OCI-LY3 (cell line): ENCODE results near the gene ZNF883.
"Not testable (repeated sequence)": the region's sequence is repeated elsewhere in the genome, so short reads cannot be mapped to it uniquely, and the experiment has no call there.

Experiments
- H2AFZ ChIP-seq: fragments of 200-600, 300-600 bp; shearing (Covaris generic); 2 replicates; pipeline ENCODE4 v1.6.0; 2014; ENCODE audit warnings: antibody characterized with exemption, low read depth, low read length
- H3K27ac ChIP-seq: fragments of 200-600, 300-600 bp; sonication (generic); 2 replicates; pipeline ENCODE4 v1.5.1; 2014; ENCODE audit warnings: mild to moderate bottlenecking, low read length, moderate library complexity, mixed read lengths
- H3K27me3 ChIP-seq: fragments of 200-600, 300-600 bp; sonication (generic); 2 replicates; pipeline ENCODE4 v1.6.1; 2014; ENCODE audit warnings: low read depth, low read length, mixed read lengths
- H3K36me3 ChIP-seq: fragments of 200-600, 300-600 bp; sonication (generic); replicated peaks from 2 replicates; pipeline ENCODE3; 2014; ENCODE audit warnings: low read depth, low read length, mixed read lengths
- H3K4me1 ChIP-seq: fragments of 300-600, 200-600 bp; sonication (generic); 2 replicates; pipeline ENCODE4 v1.6.1; 2014; ENCODE audit warnings: low read length, mixed read lengths
- H3K4me2 ChIP-seq: fragments of 200-600, 300-600 bp; sonication (generic); 2 replicates; pipeline ENCODE4 v1.6.1; 2014; ENCODE audit warnings: low read length, mixed read lengths
- H3K4me3 ChIP-seq: fragments of 300-600, 200-600 bp; sonication (generic); 2 replicates; pipeline ENCODE4 v1.5.1; 2014; ENCODE audit warnings: antibody characterized with exemption, mild to moderate bottlenecking, low read length, moderate library complexity
- H3K79me2 ChIP-seq: fragments of 300-600, 200-600 bp; shearing (Covaris generic); 2 replicates; pipeline ENCODE4 v1.6.1; 2014; ENCODE audit warnings: mild to moderate bottlenecking, low read length, mixed read lengths
- H3K9ac ChIP-seq: fragments of 300-600, 200-600 bp; shearing (Covaris generic); 2 replicates; pipeline ENCODE4 v1.6.0; 2014; ENCODE audit warnings: mild to moderate bottlenecking, low read length, moderate library complexity
- H3K9me3 ChIP-seq: fragments of 200-600, 300-600 bp; shearing (Covaris generic); 2 replicates; pipeline ENCODE4 v1.6.1; 2014; ENCODE audit warnings: low read length, mixed read lengths; ENCODE audit not compliant: insufficient read depth
- H4K20me1 ChIP-seq: fragments of 200-600, 300-600 bp; sonication (generic); 2 replicates; pipeline ENCODE4 v1.6.1; 2016; ENCODE audit warnings: low read length, mixed read lengths; ENCODE audit not compliant: insufficient read depth
- CTCF ChIP-seq: fragments of 200-600, 300-600 bp; sonication (generic); IDR thresholded peaks from 2 replicates; pipeline ENCODE4 v1.5.1; 2014; ENCODE audit warnings: antibody characterized with exemption, low read length, low read depth
- EZH2phosphoT487 ChIP-seq: fragments of 200-600 bp; shearing (Covaris generic); IDR thresholded peaks from 2 replicates; pipeline ENCODE4 v1.6.1; 2018; ENCODE audit warnings: antibody characterized with exemption, mixed run types, low read depth

The ZNF883 gene

GRCh38 chr9:113011911-113012381, at the start of gene ZNF883:
TSS of gene ZNF883 (minus strand) at chr9:113012192.
- Histone ChIP-seq H3K4me2 (no peak within 1 kb of the TSS), H3K79me2 (no peaks in the 10 kb centered on the region), H4K20me1 (no peaks in the 10 kb centered on the region), H2AFZ (no peak within 1 kb of the TSS), H3K27me3 (no peaks in the 10 kb centered on the region), H3K4me3 (no peak within 1 kb of the TSS), H3K9me3 (0 out of 2 replicates have a peak, but pooled peaks cover 8% of the 10 kb centered on the region), H3K27ac (no peak within 1 kb of the TSS), H3K4me1 (no peaks in the 10 kb centered on the region), H3K9ac (no peak within 1 kb of the TSS), H3K36me3 (no peaks in the 10 kb centered on the region)
- TF ChIP-seq CTCF (no peak), EZH2phosphoT487 (no peak)

GRCh38 chr9:113061072-113061850, 49.3 kb upstream of the ZNF883 start:
- not testable (repeated sequence) for H3K9me3 ChIP-seq, H3K4me2 ChIP-seq, H3K4me3 ChIP-seq, H3K79me2 ChIP-seq, H3K27me3 ChIP-seq, H3K4me1 ChIP-seq, H2AFZ ChIP-seq, H4K20me1 ChIP-seq, H3K36me3 ChIP-seq, H3K9ac ChIP-seq, H3K27ac ChIP-seq

- not testable (repeated sequence) for H3K4me3 ChIP-seq, H3K27me3 ChIP-seq, H3K27ac ChIP-seq, H2AFZ ChIP-seq, H3K36me3 ChIP-seq, H3K4me1 ChIP-seq, H3K9ac ChIP-seq, H3K4me2 ChIP-seq, H3K9me3 ChIP-seq, H4K20me1 ChIP-seq
- peaks cover 15% of the 10 kb centered on the region for H3K79me2 ChIP-seq
Measured at GRCh38 chr9:113059581-113060284, 47.7 kb upstream of the ZNF883 start.

GRCh38 chr9:113057193-113057592, 45.2 kb upstream of the ZNF883 start:
- Histone ChIP-seq H2AFZ (peak overlapping the region; percentile 91), H3K27ac (no peak overlapping the region), H3K9ac (peak overlapping the region; percentile 93), H3K36me3 (peaks cover 32% of the 10 kb centered on the region), H3K27me3 (no peaks in the 10 kb centered on the region), H4K20me1 (no peaks in the 10 kb centered on the region), H3K4me1 (peaks cover 9% of the 10 kb centered on the region), H3K79me2 (peaks cover 18% of the 10 kb centered on the region), H3K4me3 (peak overlapping the region; percentile 99), H3K9me3 (peaks cover 25% of the 10 kb centered on the region), H3K4me2 (peak overlapping the region; percentile 62)
- TF ChIP-seq CTCF (no peak), EZH2phosphoT487 (no peak)
